GM21390 (cell line): ENCODE results near the gene TDRD12.

Experiments
- ATAC-seq: cut with Tn5 transposase; IDR thresholded peaks from one replicate; pipeline ENCODE4 v1.9.1; 2021; ENCODE audit not compliant: unreplicated experiment

TDRD12 gene

GRCh38 chr19:32809254-32809653 lies 89.7 kb downstream of the TDRD12 start:
- ATAC-seq, result no peak

- ATAC-seq, result no peak
Measured at GRCh38 chr19:32809754-32810153, 90.2 kb downstream of the TDRD12 start.

DNA sequence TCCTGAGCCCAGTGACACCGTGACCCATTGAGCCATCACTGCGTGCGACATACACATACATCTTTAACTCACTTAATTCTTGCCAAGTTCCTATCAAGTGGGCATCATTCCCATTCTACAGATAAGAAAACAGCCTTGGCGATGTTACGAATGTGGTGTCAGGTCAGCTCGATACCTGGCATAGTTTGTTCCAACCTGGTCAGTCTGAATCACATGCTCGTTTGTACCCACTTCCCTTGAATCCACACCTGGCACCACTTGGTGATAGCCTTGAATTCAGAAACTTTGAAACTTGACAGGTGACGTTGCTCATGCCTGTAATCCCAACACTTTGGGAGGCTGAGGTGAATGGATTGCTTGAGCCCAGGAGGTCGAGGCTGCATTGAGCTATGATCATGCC lies 90.9 kb downstream of the TDRD12 start:
- ATAC-seq, result no peak

DNA sequence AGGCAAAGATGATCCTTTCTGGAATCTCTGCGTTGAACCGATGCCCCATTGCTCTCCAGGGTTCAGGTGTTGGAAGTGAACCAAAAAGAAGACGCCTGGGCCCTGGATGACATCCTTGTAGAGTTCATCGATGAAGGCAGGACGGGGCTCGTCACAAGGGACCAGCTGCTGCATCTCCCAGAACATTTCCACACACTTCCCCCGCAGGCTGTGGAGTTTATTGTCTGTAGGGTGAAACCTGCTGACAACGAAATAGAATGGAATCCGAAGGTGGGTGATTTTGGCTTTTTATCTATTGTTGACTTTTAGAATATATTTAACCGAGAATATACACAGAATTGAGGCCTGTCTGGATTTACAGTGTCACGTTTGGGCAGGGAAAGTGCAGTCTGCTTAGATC lies 91.6 kb downstream of the TDRD12 start:
- ATAC-seq, result no peak

GRCh38 chr19:32812036-32812435 lies 92.5 kb downstream of the TDRD12 start:
- no peak for ATAC-seq

DNA sequence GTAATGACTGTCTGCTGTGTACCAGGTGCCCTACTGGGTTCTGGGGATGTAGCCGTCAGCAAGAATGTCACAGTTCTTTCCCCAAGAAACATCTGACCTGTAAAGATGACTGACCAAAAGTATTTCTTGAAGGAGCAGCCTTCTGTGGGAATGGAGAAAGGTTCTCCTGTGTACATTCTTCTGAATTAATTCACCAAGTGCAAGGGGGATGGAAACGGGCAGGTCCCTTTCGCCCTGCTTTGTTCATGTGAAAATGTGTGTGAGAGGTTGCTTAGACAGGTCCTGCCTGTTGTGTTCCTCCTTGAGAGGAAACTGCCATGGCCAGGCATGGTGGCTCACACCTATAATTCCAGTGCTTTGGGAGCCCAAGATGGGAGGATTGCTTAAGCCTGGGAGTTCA lies 93.0 kb downstream of the TDRD12 start:
- no peak for ATAC-seq

- ATAC-seq, result no peak
Measured at GRCh38 chr19:32813862-32814425, 94.4 kb downstream of the TDRD12 start.

DNA sequence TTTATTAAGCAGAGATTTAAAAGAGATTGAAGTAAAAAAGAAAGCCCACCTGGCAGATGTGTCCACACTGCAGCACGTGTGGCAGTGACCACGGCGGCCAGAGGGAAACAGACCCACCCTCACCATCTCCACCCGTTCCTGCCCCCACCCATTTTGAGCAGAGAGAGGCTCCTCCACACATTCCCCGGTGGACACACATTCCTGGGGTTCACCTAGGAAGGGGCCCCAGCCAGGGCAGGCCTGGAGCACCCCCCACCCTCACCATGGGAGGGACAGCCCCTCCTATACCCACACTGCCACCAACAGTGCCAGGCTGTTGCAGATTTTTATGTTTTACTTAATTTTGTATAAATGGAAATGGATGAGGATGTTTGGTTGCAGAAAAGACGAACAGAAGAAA lies 95.1 kb downstream of the TDRD12 start:
- no peak for ATAC-seq

GRCh38 chr19:32816555-32817099 lies 97.1 kb downstream of the TDRD12 start:
- ATAC-seq, result no peak

DNA sequence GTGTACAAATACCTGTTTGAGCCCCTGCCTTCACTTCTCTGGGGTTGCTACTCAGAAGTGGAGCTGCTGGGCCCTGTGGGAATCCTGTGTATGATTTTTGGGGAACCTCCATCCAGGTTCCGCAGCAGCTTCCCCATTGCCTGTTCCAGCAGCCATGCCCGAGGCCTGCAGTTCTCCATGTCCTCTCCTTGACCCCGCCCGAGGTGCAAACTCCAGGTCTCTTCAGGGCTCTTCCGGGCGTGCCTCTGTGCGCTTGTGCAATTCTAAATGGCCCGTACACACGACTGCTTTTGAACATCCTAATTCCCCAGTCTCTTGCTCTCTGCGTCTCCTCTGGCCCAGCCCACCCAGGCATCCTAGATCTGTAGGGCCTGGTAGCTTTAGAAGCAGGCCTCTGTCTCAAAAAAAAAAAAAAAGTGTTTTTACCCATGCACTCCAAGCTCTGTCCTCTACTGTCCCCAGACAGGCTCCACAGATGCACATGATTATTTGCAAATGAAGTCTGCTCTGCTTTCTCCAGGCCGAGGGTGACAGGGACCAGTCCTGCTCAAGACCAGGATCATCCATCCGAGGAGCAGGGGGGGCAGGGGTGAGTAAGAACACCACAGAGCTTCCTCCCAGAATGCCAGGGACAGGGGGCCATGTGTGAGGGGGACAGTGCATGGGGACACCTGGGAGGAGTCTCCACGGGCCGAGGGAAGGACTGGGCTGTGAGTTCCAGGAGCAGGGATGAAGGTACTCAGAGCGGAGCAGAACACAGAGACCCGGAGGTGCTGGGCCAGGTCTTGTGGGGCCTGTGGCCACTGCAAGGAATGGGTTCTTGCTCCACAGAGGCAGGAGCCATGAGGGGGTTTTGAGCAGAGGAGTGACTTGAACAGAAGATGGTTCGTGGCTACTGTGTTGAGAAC lies 98.3 kb downstream of the TDRD12 start:
- ATAC-seq, result no peak

GRCh38 chr19:32818536-32818935 lies 99.0 kb downstream of the TDRD12 start:
- no peak for ATAC-seq

DNA sequence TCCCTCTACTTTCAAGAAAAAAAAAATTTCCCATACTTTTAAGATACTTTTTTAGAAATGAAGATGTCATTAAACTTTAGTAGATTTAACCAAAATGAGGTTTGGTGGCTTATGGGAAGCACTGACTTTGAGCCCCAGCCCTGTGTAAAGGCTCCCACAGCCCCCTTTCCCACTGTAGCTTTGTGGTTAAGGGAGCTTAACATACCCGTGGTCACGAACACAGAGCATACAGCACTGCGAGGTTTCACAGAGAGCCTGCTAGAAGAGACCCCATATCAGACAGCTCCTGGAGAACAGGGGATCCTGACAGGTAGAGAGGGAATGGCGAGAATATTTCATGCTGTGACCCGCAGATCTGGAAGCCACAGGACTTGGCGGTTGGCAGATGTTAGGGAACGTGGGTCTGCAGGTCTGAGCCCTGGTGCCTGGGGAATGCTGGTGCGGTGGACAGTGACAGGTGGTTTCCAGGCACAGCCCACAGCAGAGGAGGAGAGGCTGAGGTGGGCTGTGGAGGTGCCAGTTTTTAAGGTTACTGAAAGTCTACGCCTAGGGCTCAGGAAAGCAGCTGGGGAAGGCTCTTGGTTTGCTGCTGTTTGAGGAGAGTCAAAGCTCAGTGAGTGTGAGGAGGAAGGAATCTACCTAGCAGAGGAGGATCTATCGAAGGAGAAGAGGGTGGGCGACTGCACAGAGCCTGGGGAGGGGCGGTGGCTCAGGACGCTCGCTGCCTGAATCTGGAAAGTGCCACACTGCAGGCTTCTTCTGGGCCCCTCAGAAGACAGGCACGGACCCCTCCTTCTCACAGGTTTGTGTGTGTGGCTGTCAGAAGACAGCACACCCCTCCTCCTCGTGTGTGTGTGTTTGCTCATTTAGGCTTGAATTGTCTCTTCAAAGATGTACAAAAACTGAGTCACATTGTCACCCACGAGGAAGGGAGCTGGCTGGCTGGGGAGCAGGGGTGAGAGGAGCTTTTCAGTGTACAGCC lies 100.1 kb downstream of the TDRD12 start:
- no peak for ATAC-seq

GRCh38 chr19:32822916-32823746 lies 103.6 kb downstream of the TDRD12 start:
- no peak for ATAC-seq

DNA sequence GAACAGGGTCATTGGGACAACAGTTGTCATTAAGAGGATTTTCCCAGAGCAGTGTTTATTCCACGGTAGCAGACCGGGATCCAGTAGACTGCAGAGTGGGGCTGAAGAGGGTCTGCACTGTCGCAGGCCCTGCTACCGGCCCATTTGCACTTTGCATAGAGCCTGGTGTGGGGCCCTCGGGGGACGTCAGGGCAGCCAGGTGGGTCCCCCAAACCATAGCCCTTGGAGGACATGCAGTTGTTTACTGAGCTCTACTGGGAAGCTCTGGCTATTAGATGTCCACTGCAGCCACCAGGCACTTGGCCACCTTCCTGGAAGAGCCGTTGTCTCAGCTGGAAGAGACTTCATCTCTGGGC lies 104.2 kb downstream of the TDRD12 start:
- ATAC-seq, result no peak

DNA sequence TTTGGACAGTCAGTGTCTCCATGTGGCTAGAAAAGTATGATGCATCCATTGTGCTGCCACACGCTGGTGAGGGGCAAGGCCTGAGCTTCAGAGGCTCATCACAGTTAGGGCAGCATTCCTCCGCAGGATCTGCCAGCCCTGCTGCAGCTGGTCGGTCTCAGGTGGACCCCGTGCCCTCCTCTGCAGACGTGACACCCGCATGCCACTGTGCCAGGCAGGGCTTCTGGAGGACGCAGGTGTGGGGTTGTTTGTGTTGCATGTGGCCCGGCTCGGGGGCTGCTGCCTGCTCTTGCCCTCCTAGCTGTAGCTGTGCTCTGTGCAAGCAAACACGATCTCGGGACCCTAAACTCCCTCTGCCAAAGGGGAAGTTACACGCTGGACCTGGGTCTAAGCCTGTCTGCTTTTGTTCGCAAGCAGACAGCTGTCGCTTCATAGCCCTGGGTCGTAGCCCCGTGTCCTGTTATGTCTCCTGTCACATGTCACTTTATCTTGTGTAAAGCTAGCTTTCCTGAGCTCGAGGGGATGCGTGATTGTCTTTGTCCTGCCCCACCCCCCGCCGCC lies 104.7 kb downstream of the TDRD12 start:
- ATAC-seq, result no peak

DNA sequence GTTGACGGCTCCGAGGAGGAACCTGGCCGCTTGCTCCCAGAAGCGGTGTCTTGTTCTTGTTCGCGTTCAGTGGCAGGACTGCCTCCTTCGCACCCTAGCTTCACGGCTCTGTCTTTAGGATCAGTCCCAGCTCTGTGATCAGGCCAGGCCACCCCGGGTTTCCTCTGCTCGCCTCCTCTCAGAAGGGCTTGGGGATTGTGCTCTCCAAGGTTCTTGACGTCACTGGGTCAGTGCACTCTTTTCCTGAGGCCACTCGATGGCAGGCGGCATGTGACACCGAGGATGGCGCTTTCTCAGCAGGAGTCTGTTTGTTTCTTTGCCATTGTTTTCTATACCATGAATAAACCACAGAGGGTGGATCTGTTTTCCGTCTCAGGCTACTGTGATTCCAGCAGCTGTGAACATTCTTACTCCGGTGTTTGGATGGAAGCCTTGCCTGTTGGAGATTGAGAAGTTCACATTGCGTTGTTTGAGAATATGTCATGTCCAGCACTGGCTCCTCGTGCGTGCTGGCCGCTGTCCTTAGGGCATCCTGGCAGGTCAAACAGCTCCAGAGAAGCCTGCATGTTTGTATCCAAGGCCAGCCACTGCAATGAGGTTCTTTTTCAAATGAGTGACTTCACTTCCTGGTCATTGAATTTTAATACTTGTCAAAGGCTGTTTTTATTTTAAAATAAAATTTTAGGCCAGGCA lies 105.5 kb downstream of the TDRD12 start:
- ATAC-seq, result no peak

GRCh38 chr19:32828139-32828538 lies 108.6 kb downstream of the TDRD12 start:
- no peak for ATAC-seq

DNA sequence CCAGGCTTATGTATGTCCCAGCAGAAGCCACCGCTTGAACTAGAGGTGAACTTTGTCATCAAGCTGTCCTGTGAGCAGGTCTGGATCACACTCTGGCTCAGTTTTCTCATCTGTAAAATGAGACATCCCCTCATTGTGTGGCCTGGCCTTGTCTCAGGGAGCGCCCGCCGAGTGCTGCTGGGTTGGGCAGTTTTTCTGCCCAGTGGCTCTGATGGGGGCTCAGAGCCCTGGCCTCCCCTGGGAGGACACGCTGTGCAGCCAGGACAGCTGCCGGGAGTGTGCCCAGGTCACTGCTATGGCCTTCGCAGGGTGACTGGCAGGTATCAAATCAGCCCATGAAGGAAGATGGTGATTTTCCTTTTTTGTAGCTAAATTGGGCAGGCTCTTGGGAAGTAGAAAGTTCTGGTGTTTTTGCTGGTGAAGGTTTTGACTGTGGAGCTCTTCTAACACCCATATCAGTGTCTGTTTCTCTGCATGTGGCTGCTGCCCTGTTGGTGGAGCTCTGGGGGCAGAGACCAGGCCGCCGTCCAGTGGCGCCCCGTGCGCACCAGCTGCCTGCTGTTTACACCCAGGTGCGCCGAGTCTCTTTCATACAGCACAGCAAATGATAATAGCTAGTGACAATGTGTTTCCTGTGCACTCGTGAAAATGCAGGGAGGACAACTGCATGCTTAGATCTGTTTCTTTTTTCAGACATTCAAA lies 109.2 kb downstream of the TDRD12 start:
- ATAC-seq, result no peak

GRCh38 chr19:32829345-32829896 lies 109.9 kb downstream of the TDRD12 start:
- no peak for ATAC-seq
